GM21529 (cell line): Measurements from ENCODE around the gene SRSF11.
"Not testable (repeated sequence)": the region's sequence is repeated elsewhere in the genome, so short reads cannot be mapped to it uniquely, and the experiment has no call there.

ENCODE experiments used
- ATAC-seq: cut with Tn5 transposase; IDR thresholded peaks from one replicate; pipeline ENCODE4 v1.9.1; 2021; ENCODE audit not compliant: unreplicated experiment

The SRSF11 gene, protein sequence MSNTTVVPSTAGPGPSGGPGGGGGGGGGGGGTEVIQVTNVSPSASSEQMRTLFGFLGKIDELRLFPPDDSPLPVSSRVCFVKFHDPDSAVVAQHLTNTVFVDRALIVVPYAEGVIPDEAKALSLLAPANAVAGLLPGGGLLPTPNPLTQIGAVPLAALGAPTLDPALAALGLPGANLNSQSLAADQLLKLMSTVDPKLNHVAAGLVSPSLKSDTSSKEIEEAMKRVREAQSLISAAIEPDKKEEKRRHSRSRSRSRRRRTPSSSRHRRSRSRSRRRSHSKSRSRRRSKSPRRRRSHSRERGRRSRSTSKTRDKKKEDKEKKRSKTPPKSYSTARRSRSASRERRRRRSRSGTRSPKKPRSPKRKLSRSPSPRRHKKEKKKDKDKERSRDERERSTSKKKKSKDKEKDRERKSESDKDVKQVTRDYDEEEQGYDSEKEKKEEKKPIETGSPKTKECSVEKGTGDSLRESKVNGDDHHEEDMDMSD

DNA sequence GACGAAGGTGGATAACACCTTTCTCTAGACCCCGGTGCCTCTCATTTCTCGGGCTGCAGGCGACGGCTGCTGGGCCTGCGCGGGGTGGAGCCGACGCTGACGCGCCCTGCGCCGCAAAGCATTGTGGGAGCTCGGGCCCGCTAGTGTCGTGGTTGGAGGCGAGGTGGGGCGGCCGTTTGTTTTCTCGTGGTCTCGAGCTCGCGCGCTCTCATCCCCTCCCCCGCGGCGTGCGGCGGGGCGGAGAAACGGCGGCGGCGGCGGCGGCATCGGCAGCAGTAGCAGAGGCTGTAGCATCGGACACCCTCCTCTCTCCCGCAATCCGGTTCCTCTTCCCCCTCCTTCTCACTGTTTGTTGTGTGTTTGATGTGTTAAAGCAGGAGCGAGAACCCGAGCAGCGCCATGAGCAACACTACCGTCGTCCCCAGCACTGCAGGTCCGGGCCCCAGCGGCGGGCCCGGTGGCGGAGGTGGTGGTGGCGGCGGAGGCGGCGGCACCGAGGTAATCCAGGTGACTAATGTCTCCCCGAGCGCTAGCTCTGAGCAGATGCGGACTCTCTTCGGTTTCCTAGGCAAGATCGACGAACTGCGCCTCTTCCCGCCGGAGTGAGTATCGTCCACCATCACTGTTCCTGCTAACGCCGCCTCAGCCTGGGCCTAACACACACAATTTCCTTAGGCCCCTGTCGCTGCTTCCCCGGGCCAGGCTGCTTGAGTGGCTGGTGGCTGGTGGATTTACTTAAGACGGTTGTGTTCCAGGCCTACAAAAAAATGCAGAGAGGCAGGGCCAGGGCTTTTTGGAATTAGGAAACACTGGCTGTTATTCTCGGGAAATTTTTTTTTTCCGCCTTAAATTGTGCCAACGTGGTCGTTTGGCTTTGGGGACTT lies at the start of gene SRSF11:
Gene SRSF11, plus strand, starts transcription at position 143 of the 884 bp plus-strand sequence. Its CDS starts 257 bp downstream, at position 400.
- peak; percentile 94 for ATAC-seq

DNA sequence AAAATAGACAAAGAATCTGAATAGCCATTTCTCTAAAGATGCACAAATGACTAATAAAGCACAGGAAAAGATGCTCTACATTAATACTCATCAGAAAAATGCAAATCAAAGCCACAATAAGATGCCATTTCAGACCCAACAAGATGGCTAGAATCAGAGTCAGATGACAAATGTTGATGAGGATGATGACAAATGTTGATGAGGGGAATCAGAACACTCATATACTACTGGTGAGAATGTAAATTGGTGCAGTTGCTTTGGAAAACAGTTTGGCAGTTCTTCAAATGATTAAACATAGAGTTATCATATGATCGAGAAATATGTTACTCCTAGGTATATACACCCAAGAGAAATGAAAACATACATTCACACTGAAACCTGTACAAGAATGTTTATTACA lies 49.7 kb upstream of the SRSF11 start:
- ATAC-seq, result no peak

DNA sequence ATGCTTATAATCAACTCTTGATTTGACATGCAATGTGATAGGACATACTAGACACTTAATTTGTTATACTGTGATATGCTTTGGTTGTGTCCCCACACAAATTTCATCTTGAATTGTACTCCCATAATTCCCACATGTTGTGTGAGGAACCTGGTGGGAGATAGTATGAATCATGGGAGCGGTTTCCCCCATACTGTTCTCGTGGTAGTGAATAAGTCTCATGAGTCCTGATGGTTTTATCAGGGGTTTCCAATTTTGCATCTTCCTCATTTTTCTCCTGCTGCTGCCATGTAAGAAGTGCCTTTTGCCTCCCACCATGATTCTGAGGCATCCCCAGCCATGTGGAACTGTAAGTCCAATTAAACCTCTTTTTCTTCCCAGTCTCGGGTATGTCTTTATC lies 36.0 kb upstream of the SRSF11 start:
- ATAC-seq, result not testable (repeated sequence)

DNA sequence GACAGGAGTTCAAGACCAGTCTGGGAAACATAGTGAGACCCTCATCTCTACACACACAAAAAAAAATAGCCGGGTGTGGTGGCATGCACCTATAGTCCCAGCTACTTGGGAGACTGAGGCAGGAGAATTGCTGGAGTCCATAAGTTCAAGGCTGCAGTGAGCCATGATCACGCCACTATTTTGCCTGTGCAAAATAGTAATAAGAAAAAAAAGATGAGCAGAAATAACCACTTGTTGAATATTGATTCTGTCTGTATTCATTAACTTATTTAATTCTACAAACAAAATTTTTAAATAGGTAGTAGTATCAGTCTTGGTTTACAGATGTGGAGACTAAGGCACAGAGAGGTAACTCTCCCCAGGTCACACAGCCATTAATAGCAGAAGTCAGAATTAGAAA lies 32.7 kb upstream of the SRSF11 start:
- ATAC-seq, result no peak

DNA sequence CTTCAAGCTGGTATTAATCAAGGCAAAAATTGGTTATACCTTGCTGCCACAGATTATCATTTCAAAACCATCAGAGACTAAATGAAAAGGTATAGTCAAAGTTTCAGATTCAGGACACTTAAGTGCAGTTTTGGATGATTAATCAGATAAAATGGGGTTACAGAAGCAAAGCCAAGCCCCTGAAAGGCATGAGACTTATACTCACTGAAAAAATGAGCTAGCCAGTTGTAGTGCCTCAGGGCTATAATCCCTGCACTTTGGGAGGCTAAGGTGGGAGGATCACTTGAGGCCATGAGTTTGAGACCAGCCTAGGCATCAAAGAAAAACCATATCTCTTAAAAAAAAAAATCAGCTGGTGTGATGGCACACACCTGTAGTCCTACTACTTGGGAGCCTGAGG lies 31.0 kb upstream of the SRSF11 start:
- ATAC-seq, result no peak

DNA sequence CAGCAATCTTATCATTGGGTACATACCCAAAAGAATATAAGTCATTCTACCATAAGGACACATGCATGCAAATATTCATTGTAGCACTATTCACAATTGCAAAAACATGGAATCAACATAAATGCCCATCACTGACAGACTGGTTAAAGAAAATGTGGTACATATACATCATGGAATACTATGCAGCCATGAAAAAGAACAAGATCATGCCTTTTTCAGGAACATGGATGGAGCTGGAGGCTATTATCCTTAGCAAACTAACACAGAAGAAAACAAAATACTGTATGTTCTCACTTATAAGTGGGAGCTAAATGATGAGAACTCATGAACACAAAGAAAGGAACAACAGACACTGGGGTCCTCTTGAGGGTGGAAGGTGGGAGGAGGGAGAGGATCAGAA lies 28.7 kb upstream of the SRSF11 start:
- not testable (repeated sequence) for ATAC-seq

DNA sequence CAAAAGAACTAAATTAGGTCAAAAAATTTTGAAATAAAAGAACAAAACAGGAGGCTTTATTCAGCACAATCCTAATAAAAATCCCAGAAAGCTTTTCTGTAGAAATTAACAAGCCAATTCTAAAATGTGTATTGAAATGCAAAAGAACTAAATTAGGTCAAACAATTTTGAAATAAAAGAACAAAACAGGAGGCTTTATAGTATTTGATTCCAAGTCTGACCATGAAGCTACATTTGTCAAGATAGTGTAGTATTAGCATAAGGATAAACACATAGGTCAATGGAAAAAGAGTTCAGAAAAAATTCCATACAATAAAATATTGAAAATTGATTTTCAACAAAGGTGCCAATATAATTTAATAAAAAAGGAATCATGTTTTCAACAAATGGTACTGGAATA lies 26.6 kb upstream of the SRSF11 start:
- no peak for ATAC-seq

DNA sequence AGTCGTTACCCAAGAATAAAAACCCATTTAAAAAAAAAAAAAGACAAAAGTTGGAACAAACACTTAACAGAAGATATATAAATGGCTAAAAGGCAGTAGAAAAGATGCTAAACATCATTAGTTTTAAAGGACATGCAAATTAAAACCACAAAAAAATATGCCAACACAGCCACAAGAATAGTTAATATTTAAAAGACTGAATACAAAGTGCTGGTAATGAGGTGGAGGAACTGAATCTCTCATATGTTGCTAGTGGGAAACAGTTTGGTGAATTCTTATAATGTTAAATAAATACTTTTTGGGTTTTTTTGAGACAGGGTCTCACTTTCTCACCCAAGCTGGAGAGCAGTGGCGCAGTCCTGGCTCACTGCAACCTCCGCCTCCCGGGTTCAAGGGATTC lies 25.8 kb upstream of the SRSF11 start:
- peak; percentile 63 for ATAC-seq

DNA sequence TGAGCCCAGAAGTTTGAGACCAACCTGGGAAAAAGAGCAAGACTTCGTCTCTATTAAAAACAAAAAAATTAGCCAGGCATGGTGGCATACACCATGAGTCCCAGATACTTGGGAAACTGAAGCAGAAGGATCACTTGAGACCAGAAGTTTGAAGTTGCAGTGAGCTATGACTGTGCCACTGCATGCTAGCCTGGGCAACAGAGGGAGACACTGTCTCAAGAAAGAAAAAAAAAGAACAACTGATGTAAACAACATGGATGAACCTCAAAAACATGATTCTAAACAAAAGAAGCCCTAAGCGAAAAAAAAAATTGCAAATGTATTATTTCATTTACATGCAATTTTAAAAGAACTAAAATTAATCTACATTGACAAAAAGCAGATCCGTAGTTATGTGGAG lies 24.8 kb upstream of the SRSF11 start:
- ATAC-seq, result no peak

DNA sequence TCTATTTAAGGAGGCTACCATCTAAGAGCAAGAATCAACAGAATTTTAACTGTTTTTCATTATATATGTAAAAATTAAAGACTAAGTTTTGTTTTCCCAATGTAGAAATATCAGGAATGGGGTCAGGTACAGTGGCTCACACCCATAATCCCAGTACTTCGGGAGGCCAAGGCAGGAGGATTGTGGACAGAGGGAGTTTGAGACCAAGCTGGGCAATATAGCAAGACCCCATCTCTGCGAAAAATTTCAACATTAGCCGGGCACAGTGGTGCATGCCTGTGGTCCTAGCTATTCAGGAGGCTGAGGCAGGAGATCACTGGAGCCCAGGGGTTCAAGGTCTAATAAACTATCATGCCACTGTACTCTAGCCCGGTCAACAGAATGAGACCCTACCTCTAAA lies 21.1 kb upstream of the SRSF11 start:
- no peak for ATAC-seq

DNA sequence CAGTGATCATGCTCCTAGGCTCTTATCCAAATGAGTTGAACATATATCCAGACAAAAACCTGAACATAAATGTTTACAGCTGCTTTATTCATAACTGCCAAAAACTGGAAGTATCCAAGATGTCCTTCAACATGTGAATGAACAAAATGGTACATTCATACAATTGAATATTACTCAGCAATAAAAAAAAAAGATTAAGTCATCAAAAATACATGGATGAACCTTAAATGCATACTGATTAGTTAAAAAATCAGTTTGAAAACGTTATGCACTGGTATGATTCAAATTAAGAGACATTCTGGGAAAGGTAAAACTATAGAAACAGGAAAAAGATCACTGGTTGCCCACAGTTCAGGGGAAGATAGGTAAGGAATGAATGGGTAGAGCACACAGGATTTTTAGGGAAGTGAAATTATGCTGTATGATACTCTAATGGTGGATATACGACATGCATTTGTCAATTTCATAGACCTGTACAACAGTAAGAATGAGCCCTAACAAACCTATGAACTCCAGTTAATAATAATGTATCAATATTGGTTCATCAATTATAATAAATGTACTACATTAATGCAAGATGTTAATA lies 18.9 kb upstream of the SRSF11 start:
- peak; percentile 25 for ATAC-seq

DNA sequence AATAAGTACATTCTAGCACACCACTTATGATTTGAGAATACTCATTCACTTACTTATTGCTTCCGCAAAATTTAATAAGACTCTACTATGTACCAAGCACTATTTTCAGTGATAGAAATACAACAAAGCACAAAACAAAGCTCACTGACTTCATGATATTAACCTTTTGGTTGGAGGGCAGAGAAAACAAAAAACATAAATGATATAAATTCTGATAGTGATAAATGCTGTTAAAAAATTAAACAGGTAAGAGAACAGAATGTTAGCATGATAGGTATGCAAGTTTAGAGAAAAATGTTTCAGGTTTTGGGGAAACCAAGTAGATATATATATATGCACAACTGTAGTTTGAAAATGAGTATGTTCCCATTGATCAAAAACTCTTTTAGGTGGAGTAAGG lies 17.0 kb upstream of the SRSF11 start:
- no peak for ATAC-seq

DNA sequence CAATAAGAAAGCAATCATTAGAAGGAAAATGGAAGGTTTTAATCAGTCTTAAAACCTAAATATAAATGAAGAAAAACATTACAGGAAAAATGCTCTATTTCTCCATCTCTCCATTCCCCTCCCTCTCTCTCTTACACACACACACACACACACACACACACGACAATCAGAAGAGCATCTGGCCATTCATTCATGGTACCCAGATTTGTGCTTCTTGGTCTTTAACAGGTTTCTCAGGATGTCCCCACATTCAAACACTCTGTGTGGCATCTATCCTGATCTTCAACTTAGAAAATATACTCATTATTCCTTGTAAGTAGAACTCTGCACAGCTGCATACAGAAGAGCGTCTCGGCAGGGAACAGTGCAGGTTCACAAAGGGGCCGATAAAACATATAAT lies 16.6 kb upstream of the SRSF11 start:
- ATAC-seq, result no peak

DNA sequence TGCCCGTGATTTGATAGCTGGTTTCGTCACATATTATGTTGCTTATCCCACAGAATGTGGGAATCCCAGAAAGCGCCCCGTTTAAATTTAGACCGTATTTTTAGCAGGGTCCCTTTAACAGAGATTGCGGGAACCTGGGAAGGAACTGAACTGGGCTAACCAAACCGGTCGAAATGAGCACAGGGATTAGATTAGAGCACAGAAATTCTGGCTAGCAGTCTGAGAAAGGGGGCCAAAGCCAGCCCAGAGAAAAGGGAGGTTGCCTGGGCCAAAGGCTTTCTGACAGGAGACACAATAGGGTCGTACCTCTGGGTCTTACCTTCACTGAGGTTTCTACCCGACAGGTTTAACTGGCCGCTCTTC lies 16.1 kb upstream of the SRSF11 start:
- peak; percentile 36 for ATAC-seq

DNA sequence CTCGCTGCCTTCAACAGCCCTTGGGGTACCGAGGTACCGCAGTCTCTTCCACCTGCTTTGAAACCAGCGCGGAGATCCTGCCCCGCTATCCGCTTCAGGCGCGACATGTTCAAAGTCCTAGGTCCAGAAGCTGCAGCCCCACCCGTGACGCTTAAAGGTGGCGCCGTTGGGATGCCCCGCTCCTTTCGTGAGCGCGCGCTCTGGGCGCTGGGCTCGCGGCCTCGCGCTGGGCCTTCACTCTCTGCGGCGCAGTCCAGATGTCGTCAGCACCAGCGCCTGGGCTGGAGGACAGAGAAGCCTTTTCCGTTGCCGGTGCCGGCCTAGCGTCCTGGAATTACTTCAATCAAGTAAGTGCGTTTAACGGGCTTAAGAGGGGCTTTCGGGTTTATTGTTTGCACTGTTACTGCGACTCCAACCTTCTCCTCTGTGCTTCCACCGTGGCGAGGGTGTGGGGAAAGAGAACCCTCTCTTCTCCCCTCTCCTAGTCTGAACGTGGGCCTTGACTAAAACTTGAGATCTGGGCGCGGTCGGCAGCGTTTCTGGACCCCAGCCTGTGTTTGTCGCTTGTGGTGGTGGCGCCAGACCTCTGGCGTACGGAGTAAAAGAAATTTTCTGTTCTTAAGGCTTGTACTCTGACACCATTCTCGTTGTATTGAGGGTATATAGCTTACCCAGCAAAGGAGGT lies 15.6 kb upstream of the SRSF11 start, which contains the start of gene LRRC40:
Gene LRRC40, minus strand, starts transcription at position 146 of the 685 bp plus-strand sequence. Its CDS starts 39 bp downstream, at position 107.
- ATAC-seq, result peak; percentile 88

DNA sequence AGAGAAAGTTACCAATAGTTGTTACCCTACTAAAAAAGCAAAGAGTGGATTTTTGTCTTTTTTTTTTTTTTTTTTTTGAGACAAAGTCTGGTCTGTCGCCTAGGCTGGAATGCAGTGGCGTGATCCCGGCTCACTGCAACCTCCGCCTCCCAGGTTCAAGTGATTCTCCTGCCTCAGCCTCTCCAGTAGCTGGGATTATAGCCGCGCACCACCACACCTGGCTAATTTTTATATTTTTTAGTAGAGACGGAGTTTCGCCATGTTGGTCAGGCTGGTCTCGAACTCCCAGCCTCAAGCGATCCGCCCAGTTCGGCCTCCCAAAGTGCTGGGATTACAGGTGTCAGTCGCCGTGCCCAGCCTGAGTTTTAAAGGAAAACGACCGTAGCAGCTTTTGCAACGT lies 14.3 kb upstream of the SRSF11 start:
- not testable (repeated sequence) for ATAC-seq

DNA sequence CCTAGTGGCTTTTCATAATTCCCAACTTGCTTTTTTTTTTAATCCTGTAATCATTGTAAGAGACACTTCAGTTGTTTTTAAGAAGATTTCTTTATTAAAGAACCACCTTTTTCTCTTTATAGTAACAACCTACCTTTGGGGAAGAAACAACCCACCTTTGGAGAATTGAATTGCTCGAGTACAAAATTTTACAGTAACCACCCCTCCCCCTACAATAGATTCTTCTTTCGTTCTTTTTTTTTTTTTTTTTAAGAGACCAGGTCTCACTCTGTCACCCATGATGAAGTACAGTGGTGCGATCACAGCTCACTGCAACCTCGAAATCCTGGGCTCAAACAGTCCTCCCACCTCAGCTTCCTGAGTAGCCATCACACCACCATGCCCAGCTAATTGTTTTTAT lies 13.7 kb upstream of the SRSF11 start:
- no peak for ATAC-seq

DNA sequence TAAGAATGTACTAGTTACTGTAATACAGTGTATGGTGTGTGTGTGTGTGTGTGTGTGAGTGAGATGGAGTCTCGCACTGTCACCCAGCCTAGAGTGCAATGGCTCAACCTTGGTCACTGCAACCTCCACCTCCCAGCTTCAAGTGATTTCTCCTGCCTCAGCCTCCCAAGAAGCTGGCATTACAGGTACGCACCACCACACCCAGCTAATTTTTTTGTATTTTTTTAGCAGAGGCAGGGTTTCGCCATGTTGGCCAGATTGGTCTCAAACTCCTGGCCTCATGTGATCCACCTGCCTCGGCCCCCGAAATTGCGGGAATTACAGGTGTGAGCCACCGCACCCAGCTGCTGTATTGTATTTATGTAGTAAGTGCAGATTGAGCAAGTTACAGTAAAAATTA lies 12.9 kb upstream of the SRSF11 start:
- ATAC-seq, result no peak

DNA sequence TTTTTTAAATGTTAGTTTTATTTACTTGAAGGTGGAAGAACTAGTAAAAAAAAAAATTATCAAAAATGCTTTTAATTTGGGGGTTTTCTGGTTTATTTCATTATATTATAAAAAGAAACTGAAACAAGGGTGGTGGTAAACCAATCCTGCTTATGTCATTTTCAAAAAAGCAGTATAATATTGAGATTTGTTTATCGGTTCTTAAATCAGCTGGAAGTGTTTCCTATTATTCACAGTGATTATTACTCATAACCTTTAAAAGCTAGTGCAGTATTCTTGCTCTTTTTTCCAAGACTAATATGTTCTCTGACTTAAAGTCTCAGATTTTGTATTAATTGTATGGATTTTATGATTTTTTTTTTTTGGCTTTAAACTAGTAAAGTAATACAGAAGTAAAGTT lies 10.4 kb upstream of the SRSF11 start:
- ATAC-seq, result no peak

DNA sequence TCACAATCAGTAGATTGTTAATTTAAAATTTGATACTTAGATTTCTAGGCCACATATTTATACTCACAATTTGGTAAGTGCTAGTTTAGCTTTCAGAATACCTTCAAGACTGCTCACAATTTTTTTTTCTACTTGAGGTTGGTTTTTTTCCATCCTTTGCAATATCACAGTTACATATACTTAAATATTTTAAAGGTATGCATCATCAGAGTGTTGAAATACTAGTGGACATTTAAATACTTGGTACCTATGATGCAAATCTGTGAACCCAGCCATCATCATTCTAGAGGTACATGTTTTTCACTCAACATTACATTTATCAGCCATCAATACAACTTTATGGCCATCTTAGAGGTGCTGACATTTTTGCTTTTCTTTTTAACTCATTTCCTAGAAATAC lies 9.6 kb upstream of the SRSF11 start:
- no peak for ATAC-seq

DNA sequence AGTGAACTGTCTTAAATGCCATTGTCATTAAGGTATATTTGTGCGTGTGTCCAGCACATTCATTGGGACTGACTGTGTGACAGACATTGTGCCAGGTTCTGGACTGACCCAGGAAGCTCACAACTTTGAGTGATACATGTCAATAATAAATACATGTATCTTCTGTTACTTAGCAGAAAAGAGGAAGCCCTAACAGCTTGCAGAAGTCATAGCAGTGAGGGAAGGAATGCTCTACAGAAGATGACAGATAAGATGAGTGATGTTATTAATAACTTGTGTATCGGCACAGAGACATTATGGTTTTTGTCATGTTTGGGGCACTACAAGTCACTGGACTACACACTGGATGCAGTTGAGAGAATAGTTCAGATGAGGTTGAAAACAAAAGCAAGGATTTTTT lies 1.2 kb upstream of the SRSF11 start:
- no peak for ATAC-seq
